Panc1 (cell line): ENCODE measurements around the gene ZNF236. TPM values are rescaled to one million over a fixed set of nuclear protein-coding genes. Genes with fewer than 3 reads are reported as not detected.

Experiments
- ATAC-seq: fragments of 200-7000 bp; cut with Tn5 transposase; 2 replicates; pipeline ENCODE4 v1.9.1; 2020; ENCODE audit warnings: mild to moderate bottlenecking, moderate library complexity
- BruUV-seq: library from RNA; stranded (reverse); fragments of 400-500 nt; replicated peaks from 2 replicates; lab custom pipeline; 2021; lab: Mats Ljungman, UMichigan
- CTCF ChIA-PET: fragments of 300-600 bp; sonication (Branson Sonifier 250); formaldehyde crosslinking; loops from one replicate; lab custom pipeline; 2022; ENCODE audit warnings: antibody characterized with exemption; lab: Charles Lee
- POLR2A ChIA-PET: fragments of 300-600 bp; sonication (Branson Sonifier 250); formaldehyde crosslinking; loops from one replicate; lab custom pipeline; 2022; ENCODE audit warnings: antibody characterized with exemption; lab: Charles Lee
- DNase-seq: peaks from one replicate; pipeline ENCODE4 v3.0.0-alpha.2; 2010; ENCODE audit warnings: low read depth, low spot score
- H3K27ac ChIP-seq: 2 replicates; pipeline ENCODE4 v1.5.1; 2011; ENCODE audit warnings: mild to moderate bottlenecking, low read length, inconsistent platforms
- H3K27me3 ChIP-seq: fragments of 200-500 bp; sonication (Bioruptor generic); 2 replicates; pipeline ENCODE4 v1.6.0; 2014; ENCODE audit warnings: low read length, inconsistent platforms; ENCODE audit not compliant: control insufficient read depth, insufficient read depth
- H3K36me3 ChIP-seq: fragments of 200-500 bp; sonication (Bioruptor generic); 2 replicates; pipeline ENCODE4 v1.5.1; 2014; ENCODE audit warnings: inconsistent platforms, mild to moderate bottlenecking, low read length, moderate library complexity; ENCODE audit not compliant: control insufficient read depth, insufficient read depth
- H3K4me1 ChIP-seq: 2 replicates; pipeline ENCODE4 v1.5.1; 2011; ENCODE audit warnings: inconsistent platforms, mild to moderate bottlenecking, low read length, moderate library complexity; ENCODE audit not compliant: control insufficient read depth, insufficient read depth
- H3K4me3 ChIP-seq, 2 experiments: 2 replicates each; pipeline ENCODE4 v1.5.1; 2011 to 2012; ENCODE audit warnings: low read depth in 2 of 2, low read length in 2 of 2, mild to moderate bottlenecking in 2 of 2, inconsistent platforms in 1 of 2, moderate library complexity in 1 of 2
- H3K9me3 ChIP-seq: fragments of 200-500 bp; sonication (Bioruptor generic); 2 replicates; pipeline ENCODE4 v1.5.1; 2014; ENCODE audit warnings: low read depth, mild to moderate bottlenecking, inconsistent platforms, low read length, moderate library complexity; ENCODE audit not compliant: control insufficient read depth, insufficient read depth
- CTCF ChIP-seq: fragments of 450-650 bp; IDR thresholded peaks from 2 replicates; pipeline ENCODE4 v1.5.1; 2017; ENCODE audit warnings: mild to moderate bottlenecking
- POLR2AphosphoS5 ChIP-seq: IDR thresholded peaks from 2 replicates; pipeline ENCODE4 v1.6.1; 2012; ENCODE audit warnings: mild to moderate bottlenecking, low read depth, low read length, moderate library complexity
- SIN3A ChIP-seq: IDR thresholded peaks from 2 replicates; pipeline ENCODE4 v1.6.1; 2012; ENCODE audit warnings: low read depth, mild to moderate bottlenecking, low read length, moderate library complexity, borderline replicate concordance; ENCODE audit not compliant: insufficient read depth
- TCF7L2 ChIP-seq: IDR thresholded peaks from 2 replicates; pipeline ENCODE4 v1.6.1; 2011; ENCODE audit warnings: mild to moderate bottlenecking, low read depth, low read length, inconsistent platforms
- in situ Hi-C: cut with HindIII; loops from 2 replicates; pipeline ENCODE4 v1.10.0; 2016; ENCODE audit warnings: low sequenced_read_pairs, low pct_unique_long_range_greater_than_20kb
- intact Hi-C: fragments of 100-400 bp; cut with micrococcal nuclease; formaldehyde crosslinking; loops from one replicate; pipeline ENCODE4 v1.10.0; 2022; ENCODE audit not compliant: unreplicated experiment
- total RNA-seq: library from RNA; stranded (reverse); gene quantifications from one replicate; pipeline ENCODE4 v1.2.1, GENCODE V29; 2021; ENCODE audit not compliant: unreplicated experiment
- TF ChIP-seq, protein P1 (sequence below), 2 experiments: IDR thresholded peaks; 2 replicates each; pipeline ENCODE4 v1.6.1; 2011 to 2012; ENCODE audit warnings: low read depth in 2 of 2, control low read depth in 1 of 2, low read length in 1 of 2, mild to moderate bottlenecking in 1 of 2, moderate library complexity in 1 of 2; ENCODE audit not compliant: insufficient read depth in 1 of 2

Gene ZNF236
- total RNA-seq, 1 experiment from 2014 or later: 32.2 TPM

DNA sequence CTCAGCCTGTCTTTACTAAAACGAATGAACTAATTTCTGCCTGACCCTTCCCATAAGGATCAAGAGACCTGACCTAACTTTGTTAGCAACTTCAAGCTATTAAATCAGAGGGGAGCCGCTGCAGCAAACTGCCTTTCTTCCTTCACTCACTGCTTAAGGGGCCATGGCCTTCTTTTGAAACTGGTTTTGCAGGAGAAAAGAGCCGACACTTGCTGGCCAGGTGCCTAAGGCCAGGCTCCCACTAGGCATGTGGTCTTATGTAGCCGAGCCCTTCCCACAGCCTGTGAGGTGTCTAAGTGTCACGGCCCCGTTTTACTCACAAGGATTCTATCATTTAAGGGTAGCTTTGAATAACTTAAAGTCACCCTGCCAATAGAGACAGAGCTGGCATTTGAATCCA, 130.8 kb downstream of the ZNF236 start:
- BruUV-seq: no TSS peak
- Histone ChIP-seq H3K36me3 (no peaks in the 10 kb centered on the region), H3K27ac (no peak overlapping the region), H3K27me3 (no peaks in the 10 kb centered on the region), H3K4me1 (no peaks in the 10 kb centered on the region), H3K9me3 (no peaks in the 10 kb centered on the region), H3K4me3 (no peak overlapping the region)
- no peak for TF ChIP-seq TCF7L2
- no peak for ATAC-seq
- in situ Hi-C loops: no loop called here
- DNase-seq: no peak
- ChIA-PET POLR2A (no interaction called here), CTCF (interaction anchor here (0.9 kb wide), 1 partner anchor 29 kb away, joined by 3 read pairs; no protein-coding TSS in a partner anchor)
- intact Hi-C loops: no loop called here

DNA sequence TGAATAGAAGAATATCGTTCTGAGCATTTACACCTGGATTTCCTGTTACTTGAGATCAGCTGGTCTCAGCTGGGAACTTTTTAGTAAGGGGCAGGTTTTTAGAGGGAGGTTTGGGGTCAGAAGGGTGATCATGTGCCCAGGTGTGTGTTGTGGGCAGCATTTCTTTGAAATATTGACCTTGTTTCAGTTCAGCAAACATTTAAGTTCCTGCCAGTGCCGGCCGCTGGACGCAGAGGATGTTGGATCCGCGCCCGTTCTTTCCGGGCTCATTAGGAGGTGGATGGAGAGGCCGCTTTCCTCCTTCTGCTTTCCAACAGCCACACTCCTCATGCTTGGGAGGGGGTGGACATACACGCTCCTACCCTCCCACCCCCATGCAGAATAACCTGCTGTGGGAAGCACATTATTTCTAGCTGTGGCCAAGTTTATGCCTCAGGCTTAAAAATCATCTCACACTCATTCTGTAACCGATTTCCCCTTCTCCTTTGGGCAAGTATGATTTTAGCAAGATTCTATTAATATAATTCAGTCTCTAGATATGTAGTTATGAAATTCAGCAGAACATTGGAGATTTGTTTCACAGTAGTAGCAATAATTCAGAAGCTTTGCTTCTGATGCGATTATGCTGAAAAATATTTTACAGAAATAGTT, 131.4 kb downstream of the ZNF236 start:
- BruUV-seq: no TSS peak
- ChIA-PET POLR2A (no interaction called here), CTCF (no interaction called here)
- Histone ChIP-seq H3K4me3 (no peak overlapping the region), H3K4me1 (no peaks in the 10 kb centered on the region), H3K27ac (no peak overlapping the region), H3K36me3 (no peaks in the 10 kb centered on the region), H3K27me3 (no peaks in the 10 kb centered on the region), H3K9me3 (no peaks in the 10 kb centered on the region)
- TF ChIP-seq CTCF (no peak), POLR2AphosphoS5 (no peak), SIN3A (no peak), TCF7L2 (no peak)
- TF ChIP-seq, protein P1, sequence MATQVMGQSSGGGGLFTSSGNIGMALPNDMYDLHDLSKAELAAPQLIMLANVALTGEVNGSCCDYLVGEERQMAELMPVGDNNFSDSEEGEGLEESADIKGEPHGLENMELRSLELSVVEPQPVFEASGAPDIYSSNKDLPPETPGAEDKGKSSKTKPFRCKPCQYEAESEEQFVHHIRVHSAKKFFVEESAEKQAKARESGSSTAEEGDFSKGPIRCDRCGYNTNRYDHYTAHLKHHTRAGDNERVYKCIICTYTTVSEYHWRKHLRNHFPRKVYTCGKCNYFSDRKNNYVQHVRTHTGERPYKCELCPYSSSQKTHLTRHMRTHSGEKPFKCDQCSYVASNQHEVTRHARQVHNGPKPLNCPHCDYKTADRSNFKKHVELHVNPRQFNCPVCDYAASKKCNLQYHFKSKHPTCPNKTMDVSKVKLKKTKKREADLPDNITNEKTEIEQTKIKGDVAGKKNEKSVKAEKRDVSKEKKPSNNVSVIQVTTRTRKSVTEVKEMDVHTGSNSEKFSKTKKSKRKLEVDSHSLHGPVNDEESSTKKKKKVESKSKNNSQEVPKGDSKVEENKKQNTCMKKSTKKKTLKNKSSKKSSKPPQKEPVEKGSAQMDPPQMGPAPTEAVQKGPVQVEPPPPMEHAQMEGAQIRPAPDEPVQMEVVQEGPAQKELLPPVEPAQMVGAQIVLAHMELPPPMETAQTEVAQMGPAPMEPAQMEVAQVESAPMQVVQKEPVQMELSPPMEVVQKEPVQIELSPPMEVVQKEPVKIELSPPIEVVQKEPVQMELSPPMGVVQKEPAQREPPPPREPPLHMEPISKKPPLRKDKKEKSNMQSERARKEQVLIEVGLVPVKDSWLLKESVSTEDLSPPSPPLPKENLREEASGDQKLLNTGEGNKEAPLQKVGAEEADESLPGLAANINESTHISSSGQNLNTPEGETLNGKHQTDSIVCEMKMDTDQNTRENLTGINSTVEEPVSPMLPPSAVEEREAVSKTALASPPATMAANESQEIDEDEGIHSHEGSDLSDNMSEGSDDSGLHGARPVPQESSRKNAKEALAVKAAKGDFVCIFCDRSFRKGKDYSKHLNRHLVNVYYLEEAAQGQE (IDR thresholded peaks at IDR 0.05; ENCODE audit: insufficient read depth in 1 of 2, low read depth in 2 of 2, low read length in 1 of 2): no peak
- ATAC-seq (no peak), DNase-seq (no peak)
- intact Hi-C loops (no loop called here), in situ Hi-C loops (no loop called here)

GRCh38 chr18:76955524-76956170, 133.3 kb downstream of the ZNF236 start:
- Histone ChIP-seq H3K4me1 (no peaks in the 10 kb centered on the region), H3K27me3 (no peaks in the 10 kb centered on the region), H3K36me3 (no peaks in the 10 kb centered on the region), H3K27ac (no peak overlapping the region), H3K9me3 (no peaks in the 10 kb centered on the region), H3K4me3 (no peak overlapping the region)
- in situ Hi-C loops: no loop called here
- TF ChIP-seq, protein P1 (IDR thresholded peaks at IDR 0.05; ENCODE audit: insufficient read depth in 1 of 2, low read depth in 2 of 2, low read length in 1 of 2): no peak
- TF ChIP-seq SIN3A: no peak
- no peak for TF ChIP-seq TCF7L2
- TF ChIP-seq CTCF: no peak
- no peak for TF ChIP-seq POLR2AphosphoS5
- ChIA-PET CTCF (no interaction called here), POLR2A (no interaction called here)
- ATAC-seq: no peak
- intact Hi-C loops: no loop called here
- DNase-seq: no peak
- no TSS peak for BruUV-seq
